Measurements from ENCODE around the gene EFR3B.
A peak's percentile ranks its signal among the peaks of the same experiment; 100 is the strongest.
"Not testable (repeated sequence)": the region's sequence is repeated elsewhere in the genome, so short reads cannot be mapped to it uniquely, and the experiment has no call there.

EFR3B gene

GRCh38 chr2:25041928-25042320 lies at the start of gene EFR3B:
Gene EFR3B, plus strand, starts transcription at chr2:25042076. Its CDS starts 237 bp downstream, at chr2:25042313.
- DNase-seq (ENCODE audit: low spot score): peak; percentile 95

GRCh38 chr2:24993406-24994145 lies 48.3 kb upstream of the EFR3B start:
- no peak for DNase-seq (ENCODE audit: low spot score)

- no peak for DNase-seq (ENCODE audit: low spot score)
Measured at GRCh38 chr2:24994146-24994724, 47.6 kb upstream of the EFR3B start.

GRCh38 chr2:24999097-24999496 lies 42.8 kb upstream of the EFR3B start:
- DNase-seq (ENCODE audit: low spot score): not testable (repeated sequence)

- no peak for DNase-seq (ENCODE audit: low spot score)
Measured at GRCh38 chr2:25000036-25000435, 41.8 kb upstream of the EFR3B start.

GRCh38 chr2:25000503-25001324 lies 41.2 kb upstream of the EFR3B start:
- peak; percentile 24 for DNase-seq (ENCODE audit: low spot score)

- no peak for DNase-seq (ENCODE audit: low spot score)
Measured at GRCh38 chr2:25001325-25001637, 40.6 kb upstream of the EFR3B start.

- no peak for DNase-seq (ENCODE audit: low spot score)
Measured at GRCh38 chr2:25002066-25002465, 39.8 kb upstream of the EFR3B start.

GRCh38 chr2:25009954-25010353 lies 31.9 kb upstream of the EFR3B start:
- DNase-seq (ENCODE audit: low spot score): no peak

GRCh38 chr2:25011342-25011741 lies 30.5 kb upstream of the EFR3B start:
- not testable (repeated sequence) for DNase-seq (ENCODE audit: low spot score)

- no peak for DNase-seq (ENCODE audit: low spot score)
Measured at GRCh38 chr2:25014631-25015030, 27.2 kb upstream of the EFR3B start.

- no peak for DNase-seq (ENCODE audit: low spot score)
Measured at GRCh38 chr2:25018681-25019080, 23.2 kb upstream of the EFR3B start.

GRCh38 chr2:25021791-25022362 lies 20.0 kb upstream of the EFR3B start:
- no peak for DNase-seq (ENCODE audit: low spot score)

GRCh38 chr2:25023333-25023732 lies 18.5 kb upstream of the EFR3B start:
- DNase-seq (ENCODE audit: low spot score): no peak

- no peak for DNase-seq (ENCODE audit: low spot score)
Measured at GRCh38 chr2:25025229-25026007, 16.5 kb upstream of the EFR3B start.

- DNase-seq (ENCODE audit: low spot score): no peak
Measured at GRCh38 chr2:25026008-25026530, 15.8 kb upstream of the EFR3B start.

- no peak for DNase-seq (ENCODE audit: low spot score)
Measured at GRCh38 chr2:25029183-25029554, 12.7 kb upstream of the EFR3B start.

GRCh38 chr2:25030702-25031101 lies 11.2 kb upstream of the EFR3B start:
- DNase-seq (ENCODE audit: low spot score): no peak

GRCh38 chr2:25032094-25032493 lies 9.8 kb upstream of the EFR3B start:
- DNase-seq (ENCODE audit: low spot score): no peak

GRCh38 chr2:25032901-25033300 lies 9.0 kb upstream of the EFR3B start:
- no peak for DNase-seq (ENCODE audit: low spot score)

GRCh38 chr2:25034081-25034480 lies 7.8 kb upstream of the EFR3B start:
- DNase-seq (ENCODE audit: low spot score): no peak

All from hepatic stellate cell (primary cell).